Activated naive CD4-positive, alpha-beta T cell treated with anti-CD3 and anti-CD28 coated beads, Interleukin-2, amount 50 U/mL, for 24 hours (primary cell): ENCODE measurements around the gene TRAP1.
A peak's percentile ranks its signal among the peaks of the same experiment; 100 is the strongest.

ENCODE experiments used
- H3K27ac Mint-ChIP-seq: one replicate; pipeline ENCODE4 v1.8.0; 2021; ENCODE audit warnings: mild to moderate bottlenecking, mixed read lengths
- H3K27me3 Mint-ChIP-seq: one replicate; pipeline ENCODE4 v1.8.0; 2021; ENCODE audit warnings: mixed read lengths
- H3K36me3 Mint-ChIP-seq: one replicate; pipeline ENCODE4 v1.8.0; 2021; ENCODE audit warnings: mixed read lengths
- H3K4me1 Mint-ChIP-seq: one replicate; pipeline ENCODE4 v1.8.0; 2021; ENCODE audit warnings: mixed read lengths
- H3K4me3 Mint-ChIP-seq: one replicate; pipeline ENCODE4 v1.8.0; 2021; ENCODE audit warnings: mild to moderate bottlenecking, mixed read lengths
- H3K9me3 Mint-ChIP-seq: one replicate; pipeline ENCODE4 v1.8.0; 2021; ENCODE audit warnings: mixed read lengths

TRAP1 gene

DNA sequence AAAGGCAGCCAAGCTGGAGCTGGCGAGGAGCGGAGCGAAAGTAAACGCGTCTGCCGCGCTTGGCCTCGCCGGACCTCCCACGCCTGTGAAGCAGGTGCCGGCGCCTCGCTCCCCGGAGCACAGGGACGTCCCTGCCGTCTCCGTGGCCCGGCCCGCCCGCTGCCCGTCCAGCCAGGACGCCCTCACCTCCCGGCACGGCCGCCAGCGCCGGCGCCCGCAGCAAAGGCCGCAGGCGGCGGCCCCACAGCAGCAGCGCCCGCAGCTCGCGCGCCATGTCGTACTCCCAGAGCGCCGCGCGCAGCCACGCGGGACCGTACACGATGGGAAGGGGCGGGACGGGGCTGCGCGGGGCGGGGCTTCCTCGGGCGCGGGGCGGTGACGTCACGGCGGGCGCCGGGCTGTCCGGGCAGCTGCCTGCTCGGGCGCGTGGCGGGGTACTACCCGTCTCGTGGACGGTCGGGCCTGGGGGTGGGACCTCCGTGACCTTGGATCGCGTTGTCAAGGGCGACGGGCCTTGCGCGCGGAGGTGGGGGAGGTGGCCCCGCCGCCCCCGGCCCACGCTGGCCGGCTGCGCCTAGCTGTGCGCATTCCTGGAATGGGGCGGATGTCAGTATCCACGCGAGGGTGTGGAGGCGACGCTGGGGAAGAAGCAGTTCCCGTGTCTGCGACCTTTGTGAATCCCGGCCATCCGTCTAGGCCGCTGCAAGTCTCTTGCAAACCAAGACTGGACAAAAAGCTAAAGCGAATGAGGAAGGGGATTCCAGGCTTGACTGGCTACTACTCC is at the start of gene TRAP1:
Gene TRAP1, minus strand, starts transcription at position 290 of the 784 bp plus-strand sequence. Its CDS starts 16 bp downstream, at position 274.
- H3K4me3 Mint-ChIP-seq = peak within 1 kb of the TSS; percentile 95
- H3K27me3 Mint-ChIP-seq = no peaks in the 10 kb centered on the region
- H3K36me3 Mint-ChIP-seq = peaks cover 14% of the 10 kb centered on the region
- peaks cover 41% of the 10 kb centered on the region for H3K4me1 Mint-ChIP-seq
- H3K27ac Mint-ChIP-seq = peak within 1 kb of the TSS; percentile 96
- H3K9me3 Mint-ChIP-seq = no peaks in the 10 kb centered on the region

DNA sequence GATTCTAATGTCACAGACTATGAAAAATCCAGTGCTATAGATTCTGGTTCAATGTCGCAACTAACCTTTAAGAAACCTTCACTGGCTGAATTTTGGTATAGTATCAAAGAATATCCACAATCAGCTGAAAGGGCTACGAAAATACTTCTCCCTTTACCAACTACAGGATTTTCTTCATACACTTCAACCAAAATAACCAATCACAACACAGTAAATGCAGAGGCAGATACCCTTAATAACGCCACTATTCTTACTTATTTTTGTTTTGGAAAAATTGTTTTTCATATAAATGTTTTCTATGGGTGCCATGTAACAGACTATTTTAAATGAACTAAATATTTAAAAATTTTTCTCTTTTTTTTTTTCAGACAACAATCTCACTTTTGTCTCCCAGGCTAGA is 48.9 kb upstream of the TRAP1 start:
- no peaks in the 10 kb centered on the region for H3K9me3 Mint-ChIP-seq
- H3K4me1 Mint-ChIP-seq = no peaks in the 10 kb centered on the region
- peaks cover 11% of the 10 kb centered on the region for H3K36me3 Mint-ChIP-seq
- no peaks in the 10 kb centered on the region for H3K27me3 Mint-ChIP-seq
- no peak overlapping the region for H3K4me3 Mint-ChIP-seq
- no peak overlapping the region for H3K27ac Mint-ChIP-seq

DNA sequence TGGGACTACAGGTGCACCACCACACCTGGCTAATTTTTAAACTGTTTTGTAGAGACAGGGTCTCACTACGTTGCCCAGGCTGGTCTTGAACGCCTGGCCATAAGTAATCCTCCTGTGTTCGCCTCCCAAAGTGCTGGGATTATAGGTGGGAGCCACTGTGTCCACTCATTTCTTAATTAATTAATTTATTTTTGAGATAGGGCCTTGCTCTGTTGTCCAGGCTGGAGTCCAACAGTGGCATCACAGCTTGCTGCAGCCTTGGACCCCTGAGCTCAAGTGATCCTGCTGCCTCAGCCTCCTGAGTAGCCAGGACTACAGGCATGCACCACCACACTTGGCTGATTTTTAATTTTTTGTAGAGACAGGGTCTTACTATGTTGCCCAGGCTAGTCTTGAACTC is 47.1 kb upstream of the TRAP1 start:
- Mint-ChIP-seq H3K9me3 (no peaks in the 10 kb centered on the region), H3K27ac (no peak overlapping the region), H3K4me1 (no peaks in the 10 kb centered on the region), H3K4me3 (no peak overlapping the region), H3K36me3 (peaks cover 7% of the 10 kb centered on the region), H3K27me3 (no peaks in the 10 kb centered on the region)

DNA sequence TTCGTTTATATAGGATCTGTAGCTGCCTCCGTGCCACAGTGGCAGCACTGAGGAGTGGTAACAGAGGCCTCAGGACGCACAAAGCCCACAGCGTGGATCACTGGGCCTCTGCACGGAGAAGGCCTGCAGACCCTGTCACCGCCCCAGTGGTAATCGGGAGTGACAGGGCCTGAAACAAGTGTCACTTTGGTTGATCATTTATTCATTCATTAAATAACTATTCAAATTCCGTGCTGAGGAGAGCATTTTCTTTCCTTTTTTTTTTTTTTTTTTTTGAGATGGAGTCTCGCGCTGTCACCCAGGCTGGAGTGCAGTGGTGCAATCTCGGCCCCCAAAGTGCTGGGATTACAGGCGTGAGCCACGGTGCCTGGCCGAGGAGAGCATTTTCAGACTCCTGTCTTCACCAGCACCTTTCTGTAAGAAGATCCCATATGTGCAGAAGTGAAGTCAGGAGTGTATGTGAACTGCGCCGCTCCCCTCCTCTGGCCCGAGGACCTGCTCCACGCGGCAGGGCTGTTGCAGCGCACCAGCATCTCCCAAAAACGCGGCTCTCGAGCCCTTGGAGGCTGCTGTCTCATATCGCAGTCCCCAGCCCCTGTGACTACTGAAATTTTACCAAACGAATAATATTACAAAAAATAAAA is 44.9 kb upstream of the TRAP1 start:
- Mint-ChIP-seq H3K36me3 (peaks cover 5% of the 10 kb centered on the region), H3K27me3 (no peaks in the 10 kb centered on the region), H3K27ac (no peak overlapping the region), H3K4me3 (no peak overlapping the region), H3K4me1 (no peaks in the 10 kb centered on the region), H3K9me3 (no peaks in the 10 kb centered on the region)

DNA sequence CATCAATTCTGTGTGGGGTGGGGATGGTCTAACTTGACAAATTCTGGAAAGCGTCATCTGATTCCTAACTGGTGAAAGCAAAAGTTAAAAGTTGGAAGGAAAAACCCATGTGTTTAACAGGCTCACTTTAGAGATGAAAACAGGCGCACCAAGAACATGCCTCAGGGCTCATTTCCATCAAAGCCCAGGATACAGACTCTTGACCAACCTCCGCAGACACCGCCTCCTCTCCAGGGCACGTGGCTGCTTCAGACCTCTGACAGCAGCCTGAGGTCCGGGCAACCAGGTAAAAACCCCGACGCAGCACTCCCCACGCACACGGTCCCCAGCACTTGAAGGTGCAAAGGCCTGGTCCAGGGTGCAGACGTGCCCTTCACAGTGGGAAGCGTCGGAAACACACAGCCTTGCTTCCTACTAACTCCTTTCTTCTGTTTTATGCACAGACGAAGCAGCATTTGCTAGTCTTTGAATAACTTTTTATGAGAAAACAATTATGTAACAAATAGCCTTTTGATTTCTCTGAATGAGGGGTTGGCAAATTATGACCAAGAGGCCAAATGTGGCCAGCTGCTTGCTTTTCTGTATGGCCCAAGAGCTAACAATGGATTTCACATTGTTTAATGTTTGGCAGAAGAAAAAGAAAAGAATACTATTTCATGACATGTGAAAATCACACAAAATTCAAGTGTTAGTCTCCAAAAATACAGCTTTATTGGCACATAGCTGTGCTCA is 44.2 kb upstream of the TRAP1 start:
- peaks cover 1% of the 10 kb centered on the region for H3K36me3 Mint-ChIP-seq
- H3K27me3 Mint-ChIP-seq = no peaks in the 10 kb centered on the region
- H3K4me1 Mint-ChIP-seq = no peaks in the 10 kb centered on the region
- no peak overlapping the region for H3K4me3 Mint-ChIP-seq
- H3K9me3 Mint-ChIP-seq = no peaks in the 10 kb centered on the region
- no peak overlapping the region for H3K27ac Mint-ChIP-seq

DNA sequence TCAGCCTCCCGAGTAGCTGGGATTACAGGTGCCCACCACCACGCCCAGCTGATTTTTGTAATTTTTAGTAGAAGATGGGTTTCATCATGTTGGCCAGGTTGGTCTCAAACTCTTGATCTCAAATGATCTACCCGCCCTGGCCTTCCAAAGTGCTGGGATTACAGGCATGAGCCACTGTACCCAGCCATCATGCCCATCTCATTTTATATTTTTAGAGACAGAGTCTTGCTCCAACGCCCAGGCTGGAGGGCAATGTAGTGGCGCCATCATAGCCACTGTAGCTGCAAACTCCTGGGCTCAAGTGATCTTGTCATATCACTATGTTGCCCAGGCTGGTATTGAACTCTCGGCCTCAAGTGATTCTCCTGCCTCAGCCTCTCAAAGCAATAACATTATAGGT is 43.2 kb upstream of the TRAP1 start:
- Mint-ChIP-seq H3K36me3 (peaks cover 2% of the 10 kb centered on the region), H3K9me3 (no peaks in the 10 kb centered on the region), H3K27ac (no peak overlapping the region), H3K4me3 (no peak overlapping the region), H3K27me3 (no peaks in the 10 kb centered on the region), H3K4me1 (no peaks in the 10 kb centered on the region)

DNA sequence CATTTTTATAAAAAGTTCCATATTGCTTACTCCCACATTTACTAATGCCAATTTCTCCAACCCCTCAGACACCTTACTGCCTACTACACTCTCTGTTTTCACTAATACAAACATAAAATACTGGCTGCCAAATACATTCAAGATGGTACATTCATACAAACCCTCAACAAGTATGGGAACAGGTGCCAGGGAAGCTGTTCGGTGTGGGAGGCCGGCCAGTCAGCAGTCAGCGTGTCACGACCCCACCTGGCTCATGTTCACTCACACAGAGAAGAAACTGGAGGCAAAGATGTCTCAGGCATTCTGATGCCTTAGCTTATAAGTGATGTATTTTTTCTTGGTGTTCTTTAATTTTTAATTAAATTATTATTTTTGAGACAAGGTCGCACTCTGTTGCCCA is 42.4 kb upstream of the TRAP1 start:
- Mint-ChIP-seq H3K36me3 (peaks cover 2% of the 10 kb centered on the region), H3K9me3 (no peaks in the 10 kb centered on the region), H3K4me3 (no peak overlapping the region), H3K27ac (no peak overlapping the region), H3K27me3 (no peaks in the 10 kb centered on the region), H3K4me1 (no peaks in the 10 kb centered on the region)

DNA sequence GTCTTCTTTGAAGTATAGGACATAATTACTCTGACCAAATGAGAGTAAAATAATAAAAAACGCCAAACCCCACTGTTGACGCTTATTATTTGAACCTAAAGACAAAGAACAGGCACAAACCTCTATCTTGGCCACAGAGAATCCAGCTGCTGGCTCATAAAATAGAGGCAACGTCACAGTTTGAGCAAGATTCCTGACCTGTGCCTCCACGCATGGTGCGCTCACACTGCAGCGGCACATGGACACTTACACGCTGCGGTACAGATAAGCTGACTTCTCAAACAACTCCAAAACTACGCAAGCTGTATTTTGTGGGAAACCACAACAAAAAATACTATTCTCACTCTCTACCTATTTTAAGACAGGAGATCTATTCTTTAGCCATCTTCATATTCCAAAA is 38.8 kb upstream of the TRAP1 start:
- Mint-ChIP-seq H3K27ac (no peak overlapping the region), H3K36me3 (peaks cover 11% of the 10 kb centered on the region), H3K4me3 (no peak overlapping the region), H3K4me1 (peaks cover 6% of the 10 kb centered on the region), H3K9me3 (no peaks in the 10 kb centered on the region), H3K27me3 (no peaks in the 10 kb centered on the region)

DNA sequence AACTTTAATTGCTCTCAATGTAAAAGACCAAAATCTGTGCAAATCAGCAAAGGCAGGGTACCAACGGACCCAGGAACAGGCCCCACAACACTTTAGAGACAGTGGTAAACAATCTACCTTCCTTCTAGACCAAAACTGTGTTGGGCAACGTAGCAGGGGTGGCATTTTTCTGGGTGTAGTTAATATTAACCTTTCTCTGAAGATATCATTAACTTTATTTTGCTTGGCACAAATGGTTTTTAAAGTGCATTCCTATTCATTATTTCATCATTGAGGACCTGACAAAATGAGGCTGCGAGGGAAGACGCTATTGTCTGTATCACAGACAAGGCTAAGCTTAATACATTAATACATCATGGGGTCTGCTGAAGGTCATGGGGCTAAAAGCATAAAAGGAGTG is 37.9 kb upstream of the TRAP1 start:
- no peak overlapping the region for H3K27ac Mint-ChIP-seq
- H3K9me3 Mint-ChIP-seq = no peaks in the 10 kb centered on the region
- peaks cover 11% of the 10 kb centered on the region for H3K36me3 Mint-ChIP-seq

DNA sequence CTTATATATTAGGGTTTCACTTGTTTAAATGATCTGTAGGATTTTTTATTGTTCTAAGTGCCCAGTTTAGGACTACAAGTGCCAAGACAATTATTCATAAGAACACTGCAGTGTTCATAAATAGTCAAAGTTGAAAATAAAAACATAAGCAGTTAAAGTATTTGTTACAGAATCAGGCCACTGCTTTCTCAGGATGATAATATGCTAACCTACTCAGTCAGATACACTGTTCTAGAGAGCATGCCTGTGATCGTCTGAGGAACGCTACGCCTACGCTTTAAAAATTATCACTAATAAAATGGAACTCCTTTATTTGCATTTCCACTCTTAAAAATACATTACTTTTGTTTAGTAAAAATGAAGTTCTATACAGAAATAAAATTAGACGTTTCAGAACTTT is 37.4 kb upstream of the TRAP1 start:
- Mint-ChIP-seq H3K4me1 (peaks cover 13% of the 10 kb centered on the region), H3K36me3 (peaks cover 12% of the 10 kb centered on the region), H3K4me3 (no peak overlapping the region), H3K27ac (no peak overlapping the region), H3K9me3 (no peaks in the 10 kb centered on the region), H3K27me3 (no peaks in the 10 kb centered on the region)

More for the DNA sequence above, 37.9 kb upstream of the TRAP1 start:
- H3K4me1 Mint-ChIP-seq = peaks cover 9% of the 10 kb centered on the region
- H3K4me3 Mint-ChIP-seq = no peak overlapping the region
- H3K27me3 Mint-ChIP-seq = no peaks in the 10 kb centered on the region

DNA sequence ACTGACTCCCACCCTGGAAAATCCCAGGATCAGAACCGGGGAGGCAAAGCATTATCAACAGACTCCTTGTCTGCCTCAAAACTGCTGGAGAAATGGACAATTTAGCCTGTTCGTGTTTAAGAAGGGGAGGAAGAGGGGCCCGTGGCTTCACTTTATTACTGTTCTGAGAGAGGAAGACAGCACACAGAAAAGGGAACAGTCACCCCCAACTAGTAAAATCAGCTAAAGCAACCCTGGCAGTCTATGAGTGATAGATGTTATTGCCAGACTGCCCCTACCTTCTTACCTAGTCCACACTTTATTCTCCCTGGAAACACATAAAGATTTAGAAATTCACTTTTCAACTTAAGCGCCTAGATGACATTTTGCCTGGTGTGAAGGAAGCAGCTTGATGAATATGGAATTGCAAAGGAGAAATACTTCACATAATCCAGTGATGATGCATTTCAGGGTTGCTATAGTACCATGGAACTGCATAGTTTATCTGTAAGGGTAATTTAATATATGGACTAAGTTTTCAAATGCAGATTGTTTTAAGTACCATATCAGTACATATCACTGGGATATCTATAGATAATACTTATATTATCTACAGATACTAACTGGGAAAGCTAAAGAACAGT is 36.9 kb upstream of the TRAP1 start:
- peaks cover 14% of the 10 kb centered on the region for H3K4me1 Mint-ChIP-seq
- H3K36me3 Mint-ChIP-seq = peaks cover 12% of the 10 kb centered on the region
- H3K27me3 Mint-ChIP-seq = no peaks in the 10 kb centered on the region
- no peak overlapping the region for H3K4me3 Mint-ChIP-seq
- H3K27ac Mint-ChIP-seq = peak overlapping the region; percentile 24
- H3K9me3 Mint-ChIP-seq = no peaks in the 10 kb centered on the region

DNA sequence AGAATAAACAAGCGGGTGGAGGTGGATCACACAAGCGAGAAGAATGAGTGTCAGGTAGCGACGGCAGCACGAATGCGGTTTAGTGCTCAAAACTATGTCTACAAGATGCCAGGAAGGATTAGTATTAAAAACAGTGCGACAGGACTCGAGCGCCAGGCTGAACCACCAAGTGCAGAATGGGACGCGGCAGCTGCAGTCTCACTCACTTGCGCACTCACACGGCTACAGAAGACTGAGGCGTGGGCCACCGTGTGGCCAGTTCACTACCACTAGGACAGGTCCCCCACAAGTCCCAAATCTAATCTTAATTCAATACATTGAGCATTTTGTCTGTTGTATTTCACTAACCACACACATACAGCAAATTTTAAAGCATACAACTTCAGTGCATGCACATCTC is 35.7 kb upstream of the TRAP1 start:
- no peak overlapping the region for H3K4me3 Mint-ChIP-seq
- no peaks in the 10 kb centered on the region for H3K27me3 Mint-ChIP-seq
- H3K9me3 Mint-ChIP-seq = no peaks in the 10 kb centered on the region
- no peak overlapping the region for H3K27ac Mint-ChIP-seq
- H3K36me3 Mint-ChIP-seq = peaks cover 12% of the 10 kb centered on the region
- H3K4me1 Mint-ChIP-seq = peaks cover 14% of the 10 kb centered on the region

DNA sequence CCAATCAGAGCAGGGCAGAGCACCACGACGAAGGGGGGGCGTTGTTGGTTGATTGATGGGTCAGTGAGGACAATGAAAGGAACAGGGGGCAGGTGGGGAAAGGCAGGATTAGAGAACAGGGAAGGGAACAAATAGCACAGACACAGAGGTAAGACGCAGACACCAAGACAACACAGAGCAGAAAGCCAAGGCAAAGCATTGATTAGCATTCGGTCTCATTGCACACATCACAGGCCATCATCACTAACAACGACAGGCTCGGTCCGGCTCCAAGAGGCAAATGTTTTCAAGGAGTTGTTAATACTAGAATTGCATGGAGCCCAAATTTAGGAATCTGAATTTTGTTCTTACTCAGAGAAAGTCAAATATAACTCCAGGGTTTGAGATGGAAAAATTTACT is 34.6 kb upstream of the TRAP1 start:
- Mint-ChIP-seq H3K36me3 (peaks cover 16% of the 10 kb centered on the region), H3K27ac (peak overlapping the region; percentile 68), H3K4me3 (no peak overlapping the region), H3K27me3 (no peaks in the 10 kb centered on the region), H3K9me3 (no peaks in the 10 kb centered on the region), H3K4me1 (peaks cover 14% of the 10 kb centered on the region)

DNA sequence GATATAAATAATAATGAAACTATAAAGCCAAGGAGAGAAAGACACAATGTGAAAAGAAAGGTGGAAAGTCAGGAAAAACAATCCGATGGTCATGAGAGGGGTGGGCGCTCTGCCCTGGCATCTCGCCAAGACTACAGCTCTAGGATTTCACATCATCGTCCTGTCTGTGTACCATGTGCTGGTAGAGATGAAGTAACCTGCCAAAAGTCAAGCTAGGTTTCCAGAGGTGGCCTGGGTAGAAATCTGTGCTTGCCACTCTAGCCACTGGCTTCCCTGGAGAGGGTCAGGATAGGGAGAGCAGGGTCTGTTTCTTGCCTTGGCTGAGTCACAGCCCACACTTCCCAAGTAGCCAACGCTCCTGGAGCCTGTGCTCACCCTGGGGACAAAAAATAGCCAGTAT is 31.0 kb upstream of the TRAP1 start:
- Mint-ChIP-seq H3K27me3 (no peaks in the 10 kb centered on the region), H3K4me1 (peaks cover 14% of the 10 kb centered on the region), H3K9me3 (no peaks in the 10 kb centered on the region), H3K36me3 (peaks cover 12% of the 10 kb centered on the region), H3K27ac (peak overlapping the region; percentile 4), H3K4me3 (no peak overlapping the region)

DNA sequence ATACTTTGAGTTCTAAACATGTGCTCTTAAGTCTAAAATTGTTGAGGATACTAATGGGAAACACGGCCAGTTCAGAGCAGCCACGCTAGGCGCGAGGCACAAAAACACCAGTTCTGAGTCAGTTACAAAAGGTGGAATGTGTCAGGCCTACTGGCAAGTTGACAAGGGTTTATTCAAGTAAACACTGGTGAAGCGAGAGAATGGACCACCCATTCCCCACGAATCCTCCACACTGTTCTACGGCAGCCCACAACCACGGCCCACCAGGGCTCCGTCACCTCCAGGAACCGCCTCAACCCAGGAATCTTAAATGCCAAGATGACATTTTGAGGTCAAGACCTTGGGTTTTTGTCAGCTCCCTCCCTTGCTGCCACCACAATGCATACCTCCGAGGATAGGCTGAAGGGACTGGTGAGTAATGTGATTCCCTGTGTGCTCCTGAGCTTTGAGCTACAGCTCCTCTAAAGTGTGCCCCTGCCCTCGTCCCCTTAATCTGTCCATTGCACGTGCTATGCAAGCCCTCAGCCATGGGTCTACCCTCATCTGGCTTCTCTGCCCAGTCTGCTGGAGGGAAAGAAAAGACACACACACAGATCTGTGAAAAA is 28.5 kb upstream of the TRAP1 start:
- H3K4me3 Mint-ChIP-seq = no peak overlapping the region
- H3K36me3 Mint-ChIP-seq = peaks cover 14% of the 10 kb centered on the region
- H3K27ac Mint-ChIP-seq = peak overlapping the region; percentile 41
- no peaks in the 10 kb centered on the region for H3K9me3 Mint-ChIP-seq
- no peaks in the 10 kb centered on the region for H3K27me3 Mint-ChIP-seq
- peaks cover 8% of the 10 kb centered on the region for H3K4me1 Mint-ChIP-seq
